K562 (cell line): ENCODE measurements around the gene KCNH8. TPM values are rescaled to one million over a fixed set of nuclear protein-coding genes. Genes with fewer than 3 reads are reported as not detected.

ENCODE experiments used
- ATAC-seq: fragments of 200-7000 bp; cut with Tn5 transposase; 3 replicates; pipeline ENCODE4 v1.9.1; 2020; ENCODE audit warnings: moderate library complexity
- BruUV-seq: library from RNA; stranded (reverse); fragments of 400-500 nt; replicated peaks from 2 replicates; lab custom pipeline; 2021; lab: Mats Ljungman, UMichigan
- CTCF ChIA-PET: fragments of 300-600 bp; formaldehyde crosslinking; extraction: SDS; loops from one replicate; lab custom pipeline; 2021; ENCODE audit warnings: low intra/inter-chr PET ratio; lab: Yijun Ruan, JAX
- POLR2A ChIA-PET: fragments of 300-600, 350-650 bp; sonication (Branson Sonifier 250); formaldehyde crosslinking; extraction: SDS; loops from one replicate; lab custom pipeline; 2021; ENCODE audit warnings: antibody characterized with exemption, inconsistent platforms; lab: Yijun Ruan, JAX
- DNase-seq, 4 experiments: peaks; one replicate each; pipeline versions ENCODE4 v3.0.0 to v3.0.0-alpha.2; 2011 to 2018; ENCODE audit warnings: low spot score in 3 of 4, mixed read lengths in 3 of 4; ENCODE audit errors: extremely low read depth in 1 of 4
- FAIRE-seq: peaks from 2 replicates; lab custom pipeline; 2011; peaks lifted over from hg19 to GRCh38; lab: Jason Lieb, UNC
- H2AFZ ChIP-seq: 2 replicates; pipeline ENCODE4 v1.6.0; 2011; ENCODE audit warnings: low read depth, low read length, control low read depth, inconsistent platforms
- H3K27ac ChIP-seq: fragments of 200-600 bp; 3 replicates; pipeline ENCODE4 v1.8.0; 2011; ENCODE audit warnings: low read depth, mild to moderate bottlenecking, control low read depth, inconsistent platforms, low read length, moderate library complexity, mixed read lengths; ENCODE audit errors: extremely low read depth
- H3K27me3 ChIP-seq, 2 experiments: fragments of 300-600 bp in 1 of 2; 2 replicates in 1 of 2; 3 replicates in 1 of 2; pipeline versions ENCODE4 v1.6.0 to v1.8.0; 2011; ENCODE audit warnings: inconsistent platforms in 2 of 2, low read length in 2 of 2, mild to moderate bottlenecking in 1 of 2, mixed read lengths in 1 of 2, moderate library complexity in 1 of 2; ENCODE audit not compliant: control insufficient read depth in 2 of 2, insufficient read depth in 2 of 2
- H3K36me3 ChIP-seq: fragments of 300-600 bp; 3 replicates; pipeline ENCODE4 v1.8.0; 2011; ENCODE audit warnings: mild to moderate bottlenecking, low read length, inconsistent platforms; ENCODE audit not compliant: control insufficient read depth, insufficient read depth
- H3K4me1 ChIP-seq, 2 experiments: fragments of 200-600 bp in 1 of 2; replicated peaks in 1 of 2; 2 replicates in 1 of 2; 3 replicates in 1 of 2; pipeline versions ENCODE4 v1.5.1 to v1.8.0; 2011; ENCODE audit warnings: inconsistent platforms in 2 of 2, low read length in 2 of 2, mild to moderate bottlenecking in 1 of 2, mixed read lengths in 1 of 2, moderate library complexity in 1 of 2; ENCODE audit not compliant: control insufficient read depth in 2 of 2, insufficient read depth in 2 of 2
- H3K4me2 ChIP-seq: 2 replicates; pipeline ENCODE4 v1.6.1; 2011; ENCODE audit warnings: low read length, control low read depth, inconsistent platforms, mixed read lengths; ENCODE audit not compliant: insufficient read depth
- H3K4me3 ChIP-seq: fragments of 200-600 bp; sonication (generic), shearing (Covaris generic); 2 replicates; pipeline ENCODE4 v1.5.1; 2016; ENCODE audit warnings: control low read depth, inconsistent platforms
- H3K79me2 ChIP-seq: fragments of 200-600 bp; 3 replicates; pipeline ENCODE4 v1.8.0; 2011; ENCODE audit warnings: low read length, inconsistent platforms; ENCODE audit not compliant: control insufficient read depth, insufficient read depth
- H3K9ac ChIP-seq, 2 experiments: 2 replicates each; pipeline versions ENCODE4 v1.6.0 to v1.6.1; 2011; ENCODE audit warnings: low read depth in 2 of 2, low read length in 2 of 2, control low read depth in 1 of 2, inconsistent platforms in 1 of 2, mild to moderate bottlenecking in 1 of 2, mixed read lengths in 1 of 2; ENCODE audit not compliant: insufficient read depth in 1 of 2
- H3K9me1 ChIP-seq: one replicate; pipeline ENCODE4 v1.6.0; 2011; ENCODE audit warnings: inconsistent platforms, mild to moderate bottlenecking, low read length, moderate library complexity; ENCODE audit not compliant: control insufficient read depth, insufficient read depth
- H3K9me3 ChIP-seq: replicated peaks from 2 replicates; pipeline ENCODE4 v1.5.1; 2011; ENCODE audit warnings: low read depth, low read length, inconsistent platforms; ENCODE audit not compliant: control insufficient read depth, insufficient read depth
- H4K20me1 ChIP-seq: replicated peaks from 2 replicates; pipeline ENCODE4 v1.6.1; 2011; ENCODE audit warnings: low read length, inconsistent platforms, mixed read lengths; ENCODE audit not compliant: control insufficient read depth, insufficient read depth
- CCNT2 ChIP-seq: IDR thresholded peaks from 2 replicates; pipeline ENCODE4 v1.6.1; 2011; ENCODE audit warnings: borderline replicate concordance, low read depth, mild to moderate bottlenecking, moderate library complexity, mixed read lengths, low read length; ENCODE audit not compliant: insufficient read length; ENCODE audit errors: extremely low read depth
- HSF4 ChIP-seq: fragments of 250-450 bp; sonication (Bioruptor Pico); IDR thresholded peaks from 2 replicates; pipeline ENCODE4 v2.1.2; 2022; ENCODE audit warnings: mild to moderate bottlenecking, moderate library complexity, borderline replicate concordance
- MAFK ChIP-seq: IDR thresholded peaks from 2 replicates; pipeline ENCODE4 v1.6.1; 2011; ENCODE audit warnings: low read length, improper control_type of control experiment
- NEUROD1 ChIP-seq: fragments of 150-350 bp; IDR thresholded peaks from 2 replicates; pipeline ENCODE4 v1.6.1; 2014; ENCODE audit warnings: borderline replicate concordance, low read length, low read depth; ENCODE audit not compliant: partially characterized antibody
- NFXL1 ChIP-seq: fragments of 450-650 bp; formaldehyde crosslinking; IDR thresholded peaks from 2 replicates; pipeline ENCODE4 v1.4.0; 2021; ENCODE audit warnings: mild to moderate bottlenecking
- SMARCE1 ChIP-seq: fragments of 450-650 bp; IDR thresholded peaks from 2 replicates; pipeline ENCODE4 v1.7.1; 2016; ENCODE audit warnings: mild to moderate bottlenecking
- SOX6 ChIP-seq: fragments of 450-650 bp; IDR thresholded peaks from 2 replicates; pipeline ENCODE4 v1.6.1; 2014; ENCODE audit warnings: mild to moderate bottlenecking
- TAF15 ChIP-seq: fragments of 200-400 bp; formaldehyde crosslinking; IDR thresholded peaks from 2 replicates; pipeline ENCODE4 v1.6.1; 2017; ENCODE audit warnings: mild to moderate bottlenecking, low read depth, low read length, moderate library complexity
- ZNF280A ChIP-seq: fragments of 450-650 bp; IDR thresholded peaks from 2 replicates; pipeline ENCODE4 v1.6.1; 2018; ENCODE audit warnings: mild to moderate bottlenecking, low read depth; ENCODE audit not compliant: partially characterized antibody
- ZNF79 ChIP-seq: fragments of 250-450 bp; sonication (Bioruptor Pico); IDR thresholded peaks from 2 replicates; pipeline ENCODE4 v1.4.0; 2020; ENCODE audit warnings: low read depth, mild to moderate bottlenecking, moderate library complexity
- WGBS: fragments of 100-300 bp; shearing (Covaris generic); methylation state at CpG from one replicate; pipeline ENCODE4 v1.1.6; 2016; ENCODE audit warnings: low coverage, mixed read lengths; ENCODE audit not compliant: insufficient coverage; ENCODE audit errors: missing lambda C conversion rate; 5-methylcytosine and 5-hydroxymethylcytosine counted together
- in situ Hi-C: fragments of 300-500 bp; cut with MboI; formaldehyde crosslinking; loops from 4 replicates; pipeline ENCODE4 v1.15.0; 2018; ENCODE audit warnings: inconsistent platforms, mixed read lengths
- intact Hi-C: fragments of 100-400 bp; cut with micrococcal nuclease; formaldehyde crosslinking; loops from 2 replicates; pipeline ENCODE4 v1.14.2; 2022
- polyA plus RNA-seq, 8 experiments: library from polyadenylated mRNA; depleted of rRNA in 4 of 8; stranded (reverse) in 5 of 8; unstranded in 3 of 8; fragments of >200 nt; fragmentation: Nextera tagmentation in 2 of 8; fragmentation: Illumina TruSeq in 1 of 8; extraction: Ambion mirVana in 2 of 8; extraction: Trizol in 1 of 8; gene quantifications; 2 replicates each; pipeline versions ENCODE4 v1.2.1 to v1.2.3, GENCODE V29; 2011 to 2014; ENCODE audit warnings: inconsistent platforms in 1 of 8, missing spikeins in 1 of 8
- total RNA-seq, 7 experiments: library from RNA; depleted of rRNA in 6 of 7; stranded (reverse); fragments of >200 nt in 6 of 7; fragmentation: Illumina TruSeq in 2 of 7; extraction: Trizol in 2 of 7; gene quantifications; 2 replicates each; pipeline versions ENCODE4 v1.2.1 to v1.2.3, GENCODE V29; 2011 to 2021; ENCODE audit warnings: low replicate concordance in 1 of 7
- TF ChIP-seq, protein P1 (sequence below): fragments of 450-650 bp; IDR thresholded peaks from 2 replicates; pipeline ENCODE4 v1.6.1; 2016; ENCODE audit warnings: antibody characterized with exemption
- TF ChIP-seq, protein P2 (sequence below): sonication (generic); formaldehyde crosslinking; IDR thresholded peaks from 2 replicates; pipeline ENCODE4 v1.8.1; 2022; ENCODE audit warnings: missing genetic modification reagents

The KCNH8 gene
- total and polyA plus RNA-seq, 9 of the 15 experiments (the other 6 are each of a cell fraction or from before 2014, with no cell fraction given) = 0.02 to 0.08 (median 0.04) TPM; not detected in 6

DNA sequence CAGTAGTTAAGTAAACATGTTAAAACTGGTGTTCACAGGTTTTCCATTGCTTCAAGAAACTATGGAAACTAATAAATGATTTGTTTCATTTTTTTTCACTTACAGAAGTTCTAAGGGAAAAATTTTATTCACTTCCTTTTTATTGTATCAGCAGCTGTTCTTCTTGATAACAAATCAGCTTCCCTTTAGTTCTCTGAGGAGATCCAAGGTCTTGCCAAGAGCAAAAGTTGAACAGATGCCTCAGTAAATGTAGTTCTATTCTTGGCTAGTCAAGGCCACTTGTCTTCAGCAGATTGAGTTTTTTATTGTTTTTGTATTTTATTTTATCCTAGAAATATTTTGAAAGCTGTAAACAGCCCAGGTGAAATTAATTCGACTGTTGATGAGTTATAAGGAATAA, 41.8 kb downstream of the KCNH8 start:
- Histone ChIP-seq H3K9ac (no peak overlapping the region), H3K36me3 (no peaks in the 10 kb centered on the region), H4K20me1 (no peaks in the 10 kb centered on the region), H3K9me1 (no peaks in the 10 kb centered on the region), H3K4me1 (no peaks in the 10 kb centered on the region), H3K79me2 (no peaks in the 10 kb centered on the region), H3K4me2 (no peak overlapping the region), H2AFZ (no peak overlapping the region), H3K9me3 (no peaks in the 10 kb centered on the region; the same call in 1 of the 2 replicates), H3K4me3 (no peak overlapping the region), H3K27me3 (no peaks in the 10 kb centered on the region), H3K27ac (no peak overlapping the region)
- in situ Hi-C loops (no loop called here), intact Hi-C loops (no loop called here)
- POLR2A ChIA-PET = no interaction called here
- DNase-seq (no peak), FAIRE-seq (no peak), ATAC-seq (no peak)
- CTCF ChIA-PET = no interaction called here
- WGBS = 0% methylated on average over 1 of the region's 1 CpG
- no TSS peak for BruUV-seq
- TF ChIP-seq SOX6 = no peak
- TF ChIP-seq, protein P1, sequence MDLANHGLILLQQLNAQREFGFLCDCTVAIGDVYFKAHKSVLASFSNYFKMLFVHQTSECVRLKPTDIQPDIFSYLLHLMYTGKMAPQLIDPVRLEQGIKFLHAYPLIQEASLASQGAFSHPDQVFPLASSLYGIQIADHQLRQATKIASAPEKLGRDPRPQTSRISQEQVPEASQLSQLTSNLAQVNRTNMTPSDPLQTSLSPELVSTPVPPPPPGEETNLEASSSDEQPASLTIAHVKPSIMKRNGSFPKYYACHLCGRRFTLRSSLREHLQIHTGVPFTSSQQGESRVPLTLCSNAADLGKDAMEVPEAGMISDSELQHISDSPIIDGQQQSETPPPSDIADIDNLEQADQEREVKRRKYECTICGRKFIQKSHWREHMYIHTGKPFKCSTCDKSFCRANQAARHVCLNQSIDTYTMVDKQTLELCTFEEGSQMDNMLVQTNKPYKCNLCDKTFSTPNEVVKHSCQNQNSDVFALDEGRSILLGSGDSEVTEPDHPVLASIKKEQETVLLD = no peak
- TF ChIP-seq TAF15 = no peak
- TF ChIP-seq NEUROD1 = no peak
- no peak for TF ChIP-seq CCNT2
- TF ChIP-seq, protein P2, sequence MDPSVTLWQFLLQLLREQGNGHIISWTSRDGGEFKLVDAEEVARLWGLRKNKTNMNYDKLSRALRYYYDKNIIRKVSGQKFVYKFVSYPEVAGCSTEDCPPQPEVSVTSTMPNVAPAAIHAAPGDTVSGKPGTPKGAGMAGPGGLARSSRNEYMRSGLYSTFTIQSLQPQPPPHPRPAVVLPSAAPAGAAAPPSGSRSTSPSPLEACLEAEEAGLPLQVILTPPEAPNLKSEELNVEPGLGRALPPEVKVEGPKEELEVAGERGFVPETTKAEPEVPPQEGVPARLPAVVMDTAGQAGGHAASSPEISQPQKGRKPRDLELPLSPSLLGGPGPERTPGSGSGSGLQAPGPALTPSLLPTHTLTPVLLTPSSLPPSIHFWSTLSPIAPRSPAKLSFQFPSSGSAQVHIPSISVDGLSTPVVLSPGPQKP (CRISPR knock-in tag) = no peak
- no peak for TF ChIP-seq MAFK
- no peak for TF ChIP-seq NFXL1 (CRISPR knock-in tag)
- no peak for TF ChIP-seq SMARCE1
- TF ChIP-seq ZNF79 (CRISPR knock-in tag) = no peak
- no peak for TF ChIP-seq HSF4 (CRISPR knock-in tag)
- no peak for TF ChIP-seq ZNF280A
